ENCODE results near the gene NFU1. TPM values are rescaled to one million over a fixed set of nuclear protein-coding genes. Genes with fewer than 3 reads are reported as not detected.
"Not testable (repeated sequence)": the region's sequence is repeated elsewhere in the genome, so short reads cannot be mapped to it uniquely, and the experiment has no call there.

Gene NFU1
- total RNA-seq, 2 donors from 2014 or later, result 17.8 to 23.2 TPM

GRCh38 chr2:69464575-69464974, 27.3 kb upstream of the NFU1 start:
- Mint-ChIP-seq H3K27me3 (no peaks in the 10 kb centered on the region), H3K27ac (peak overlapping the region; percentile 79), H3K4me1 (peaks cover 12% of the 10 kb centered on the region), H3K4me3 (no peak overlapping the region), H3K36me3 (ENCODE audit: low read depth) (peaks cover 7% of the 10 kb centered on the region)
- no peaks in the 10 kb centered on the region for H3K9me3 ChIP-seq (ENCODE audit: control insufficient read depth, low read length, poor library complexity, severe bottlenecking)
- DNase-seq (no peak), ATAC-seq (no peak)

GRCh38 chr2:69462780-69463179, 25.5 kb upstream of the NFU1 start:
- peaks cover 9% of the 10 kb centered on the region for H3K4me1 Mint-ChIP-seq
- peak overlapping the region; percentile 49 for H3K27ac Mint-ChIP-seq
- no peaks in the 10 kb centered on the region for H3K27me3 Mint-ChIP-seq
- no peak for ATAC-seq
- DNase-seq, result no peak
- H3K9me3 ChIP-seq (ENCODE audit: control insufficient read depth, low read length, poor library complexity, severe bottlenecking), result no peaks in the 10 kb centered on the region
- H3K36me3 Mint-ChIP-seq (ENCODE audit: low read depth), result peaks cover 7% of the 10 kb centered on the region
- H3K4me3 Mint-ChIP-seq, result no peak overlapping the region

- DNase-seq, result no peak
- Mint-ChIP-seq H3K27me3 (no peaks in the 10 kb centered on the region), H3K4me3 (no peak overlapping the region), H3K36me3 (ENCODE audit: low read depth) (peaks cover 4% of the 10 kb centered on the region), H3K27ac (peak overlapping the region; percentile 32), H3K4me1 (peaks cover 11% of the 10 kb centered on the region)
- ATAC-seq, result no peak
- no peaks in the 10 kb centered on the region for H3K9me3 ChIP-seq (ENCODE audit: control insufficient read depth, low read length, poor library complexity, severe bottlenecking)
Observed at GRCh38 chr2:69461404-69461803, 24.2 kb upstream of the NFU1 start.

GRCh38 chr2:69459936-69460335, 22.7 kb upstream of the NFU1 start:
- no peak overlapping the region for H3K27ac Mint-ChIP-seq
- no peaks in the 10 kb centered on the region for H3K9me3 ChIP-seq (ENCODE audit: control insufficient read depth, low read length, poor library complexity, severe bottlenecking)
- no peak overlapping the region for H3K4me3 Mint-ChIP-seq
- H3K27me3 Mint-ChIP-seq, result no peaks in the 10 kb centered on the region
- ATAC-seq (no peak), DNase-seq (no peak)
- H3K36me3 Mint-ChIP-seq (ENCODE audit: low read depth), result peaks cover 2% of the 10 kb centered on the region
- H3K4me1 Mint-ChIP-seq, result peaks cover 7% of the 10 kb centered on the region

DNA sequence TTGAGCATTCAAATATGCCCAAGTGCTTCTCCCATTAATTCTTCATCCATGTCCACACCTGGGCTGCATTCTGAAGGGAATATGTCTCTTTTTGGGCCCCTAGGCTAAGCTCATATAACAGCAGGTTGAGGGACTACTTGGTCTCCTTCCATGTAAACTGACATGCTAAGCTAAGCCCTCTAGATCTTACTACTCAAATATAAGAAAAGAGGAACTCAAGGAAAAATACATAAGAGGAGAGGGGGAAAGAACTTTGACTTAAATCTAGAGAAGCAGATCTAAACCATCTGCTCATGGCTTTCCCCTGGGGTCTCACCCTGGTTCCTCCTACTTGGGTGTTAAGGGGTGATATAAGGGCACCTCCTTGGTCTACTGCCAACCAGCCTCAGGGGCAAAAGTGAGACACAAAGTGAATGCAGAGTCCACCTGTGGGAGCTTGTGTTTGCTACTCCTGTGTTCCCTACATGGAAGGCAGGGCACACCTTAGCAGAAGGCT, 19.8 kb upstream of the NFU1 start:
- Mint-ChIP-seq H3K4me3 (no peak overlapping the region), H3K27ac (peak overlapping the region; percentile 43), H3K27me3 (no peaks in the 10 kb centered on the region), H3K36me3 (ENCODE audit: low read depth) (peaks cover 2% of the 10 kb centered on the region), H3K4me1 (peaks cover 14% of the 10 kb centered on the region)
- no peak for DNase-seq
- ATAC-seq, result no peak
- no peaks in the 10 kb centered on the region for H3K9me3 ChIP-seq (ENCODE audit: control insufficient read depth, low read length, poor library complexity, severe bottlenecking)

- DNase-seq, result no peak
- no peak for ATAC-seq
- Mint-ChIP-seq H3K27me3 (no peaks in the 10 kb centered on the region), H3K4me3 (no peak overlapping the region), H3K27ac (no peak overlapping the region), H3K4me1 (peaks cover 14% of the 10 kb centered on the region), H3K36me3 (ENCODE audit: low read depth) (peaks cover 2% of the 10 kb centered on the region)
- H3K9me3 ChIP-seq (ENCODE audit: control insufficient read depth, low read length, poor library complexity, severe bottlenecking), result no peaks in the 10 kb centered on the region
Observed at GRCh38 chr2:69456154-69456553, 18.9 kb upstream of the NFU1 start.

DNA sequence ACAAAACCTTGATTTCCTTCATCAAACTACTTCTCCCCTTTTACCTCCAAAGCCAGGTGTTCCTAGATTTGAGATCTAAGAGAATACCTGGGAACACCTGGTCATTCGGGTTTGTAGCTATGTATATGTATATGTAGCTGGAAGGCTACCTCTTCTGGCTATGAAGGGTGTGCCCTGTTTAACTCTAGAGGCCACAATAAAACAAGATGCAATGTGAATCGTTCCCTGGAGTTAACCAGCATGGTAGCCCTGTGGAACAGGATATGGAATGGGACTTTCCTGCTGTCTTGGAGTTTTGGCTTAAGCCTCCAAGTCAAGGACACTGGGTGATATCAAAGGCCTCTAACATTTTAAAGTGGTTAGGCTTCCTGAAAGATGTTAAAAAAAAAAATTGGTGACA, 17.7 kb upstream of the NFU1 start:
- Mint-ChIP-seq H3K27me3 (no peaks in the 10 kb centered on the region), H3K4me1 (peaks cover 14% of the 10 kb centered on the region), H3K27ac (no peak overlapping the region), H3K36me3 (ENCODE audit: low read depth) (peaks cover 5% of the 10 kb centered on the region), H3K4me3 (no peak overlapping the region)
- no peak for DNase-seq
- ATAC-seq, result no peak
- H3K9me3 ChIP-seq (ENCODE audit: control insufficient read depth, low read length, poor library complexity, severe bottlenecking), result no peaks in the 10 kb centered on the region

DNA sequence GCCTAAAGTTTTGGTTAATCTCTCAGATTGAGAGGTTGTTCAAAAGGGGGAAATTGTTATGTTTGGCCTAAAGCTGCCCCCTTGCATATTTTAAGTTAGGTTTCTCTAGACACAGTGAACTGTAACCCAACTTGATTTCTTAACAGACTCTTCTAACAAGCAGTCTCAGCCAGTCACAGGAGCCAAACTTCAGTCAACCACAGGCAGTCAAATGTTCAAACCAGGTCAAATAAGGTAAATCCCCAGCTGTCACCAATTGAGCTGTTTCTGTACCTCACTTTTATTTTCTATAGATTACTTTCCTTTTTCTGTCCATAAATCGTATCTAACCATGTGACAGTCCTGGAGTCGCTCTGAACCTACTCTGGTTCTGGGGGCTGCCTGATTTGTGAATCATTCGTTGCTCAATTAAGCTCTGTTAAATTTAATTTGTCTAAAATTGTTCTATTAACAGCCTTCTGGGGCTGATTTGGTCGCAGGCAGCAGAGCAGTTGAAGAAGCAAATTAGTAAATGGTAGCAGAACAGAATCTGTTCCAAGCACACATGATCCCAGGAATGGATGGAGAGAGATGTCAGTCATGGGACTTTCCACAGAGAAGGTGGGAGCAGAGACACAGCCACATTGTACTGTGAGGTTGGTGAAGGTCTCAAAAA, 16.4 kb upstream of the NFU1 start:
- Mint-ChIP-seq H3K36me3 (ENCODE audit: low read depth) (peaks cover 4% of the 10 kb centered on the region), H3K4me1 (peaks cover 14% of the 10 kb centered on the region), H3K27ac (peak overlapping the region; percentile 60), H3K27me3 (no peaks in the 10 kb centered on the region), H3K4me3 (no peak overlapping the region)
- H3K9me3 ChIP-seq (ENCODE audit: control insufficient read depth, low read length, poor library complexity, severe bottlenecking), result no peaks in the 10 kb centered on the region
- ATAC-seq (peak; percentile 78), DNase-seq (no peak)

DNA sequence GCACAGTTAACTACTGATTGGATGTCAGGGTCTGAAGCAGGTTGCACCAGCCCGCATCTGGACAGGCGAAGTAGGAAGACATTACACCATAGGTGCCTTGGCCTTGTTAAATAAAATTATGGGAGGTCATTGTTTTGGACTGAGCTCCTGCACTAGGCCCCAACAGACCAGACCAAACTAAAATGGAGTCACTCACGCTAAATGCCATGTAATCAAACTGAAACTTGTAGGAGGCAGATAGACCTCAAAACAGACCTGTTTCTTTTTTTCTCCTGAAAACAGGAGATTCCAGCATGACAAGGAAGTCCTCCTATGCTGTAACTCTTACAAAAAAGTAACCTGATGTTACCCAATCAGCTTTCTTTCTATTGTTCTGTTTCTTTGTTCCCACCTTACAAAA, 15.5 kb upstream of the NFU1 start:
- ATAC-seq, result no peak
- Mint-ChIP-seq H3K4me1 (peaks cover 16% of the 10 kb centered on the region), H3K4me3 (no peak overlapping the region), H3K27me3 (no peaks in the 10 kb centered on the region), H3K36me3 (ENCODE audit: low read depth) (peaks cover 12% of the 10 kb centered on the region), H3K27ac (peak overlapping the region; percentile 60)
- no peak for DNase-seq
- no peaks in the 10 kb centered on the region for H3K9me3 ChIP-seq (ENCODE audit: control insufficient read depth, low read length, poor library complexity, severe bottlenecking)

GRCh38 chr2:69450735-69451416, 13.6 kb upstream of the NFU1 start:
- Mint-ChIP-seq H3K36me3 (ENCODE audit: low read depth) (peaks cover 14% of the 10 kb centered on the region), H3K27ac (no peak overlapping the region), H3K4me3 (no peak overlapping the region), H3K27me3 (no peaks in the 10 kb centered on the region), H3K4me1 (peaks cover 13% of the 10 kb centered on the region)
- no peak for ATAC-seq
- DNase-seq, result no peak
- H3K9me3 ChIP-seq (ENCODE audit: control insufficient read depth, low read length, poor library complexity, severe bottlenecking), result no peaks in the 10 kb centered on the region

- DNase-seq (no peak), ATAC-seq (no peak)
- Mint-ChIP-seq H3K4me3 (no peak overlapping the region), H3K36me3 (ENCODE audit: low read depth) (peaks cover 14% of the 10 kb centered on the region), H3K27me3 (no peaks in the 10 kb centered on the region), H3K27ac (no peak overlapping the region), H3K4me1 (peaks cover 10% of the 10 kb centered on the region)
- H3K9me3 ChIP-seq (ENCODE audit: control insufficient read depth, low read length, poor library complexity, severe bottlenecking), result no peaks in the 10 kb centered on the region
Observed at GRCh38 chr2:69449906-69450305, 12.7 kb upstream of the NFU1 start.

GRCh38 chr2:69443673-69444072, 6.4 kb upstream of the NFU1 start:
- ATAC-seq; H3K4me1 Mint-ChIP-seq; H3K9me3 ChIP-seq (ENCODE audit: control insufficient read depth, low read length, poor library complexity, severe bottlenecking); DNase-seq; H3K27me3 Mint-ChIP-seq; H3K27ac Mint-ChIP-seq; H3K4me3 Mint-ChIP-seq: not testable (repeated sequence)
- H3K36me3 Mint-ChIP-seq (ENCODE audit: low read depth), result peaks cover 11% of the 10 kb centered on the region

DNA sequence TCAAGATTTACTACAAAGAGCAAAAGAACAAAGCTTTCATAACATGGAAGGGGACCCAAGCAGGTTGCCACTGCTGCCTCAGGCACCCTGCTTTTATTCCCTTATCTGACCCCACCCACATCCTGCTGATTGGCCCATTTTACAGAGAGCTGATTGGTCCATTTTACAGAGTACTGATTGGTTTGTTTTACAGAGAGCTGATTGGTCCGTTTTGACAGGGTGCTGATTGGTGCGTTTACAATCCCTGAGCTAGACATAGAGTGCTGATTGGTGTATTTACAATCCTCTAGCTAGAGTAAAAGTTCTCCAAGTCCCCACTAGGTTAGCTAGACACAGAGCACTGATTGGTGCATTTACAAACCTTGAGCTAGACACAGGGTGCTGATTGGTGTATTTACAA, 2.3 kb upstream of the NFU1 start:
- H3K36me3 Mint-ChIP-seq (ENCODE audit: low read depth); H3K27me3 Mint-ChIP-seq; H3K4me3 Mint-ChIP-seq; H3K9me3 ChIP-seq (ENCODE audit: control insufficient read depth, low read length, poor library complexity, severe bottlenecking); ATAC-seq; DNase-seq: not testable (repeated sequence)
- Mint-ChIP-seq H3K27ac (peak overlapping the region; percentile 97), H3K4me1 (peaks cover 12% of the 10 kb centered on the region)

GRCh38 chr2:69438580-69438979, 1.3 kb upstream of the NFU1 start:
- DNase-seq, result no peak

More at GRCh38 chr2:69438580-69438979, 1.3 kb upstream of the NFU1 start:
- H3K9me3 ChIP-seq (ENCODE audit: control insufficient read depth, low read length, poor library complexity, severe bottlenecking), result no peaks in the 10 kb centered on the region
- Mint-ChIP-seq H3K27ac (peak overlapping the region; percentile 97), H3K4me3 (peak overlapping the region; percentile 93), H3K27me3 (no peaks in the 10 kb centered on the region), H3K36me3 (ENCODE audit: low read depth) (no peaks in the 10 kb centered on the region), H3K4me1 (peaks cover 14% of the 10 kb centered on the region)
- no peak for ATAC-seq
